HG03103 (cell line): ENCODE measurements around the gene CCIN.
"Not testable (repeated sequence)": the region's sequence is repeated elsewhere in the genome, so short reads cannot be mapped to it uniquely, and the experiment has no call there.

Source experiments
- ATAC-seq: cut with Tn5 transposase; IDR thresholded peaks from one replicate; pipeline ENCODE4 v1.9.1; 2021; ENCODE audit warnings: low read depth; ENCODE audit not compliant: unreplicated experiment

CCIN gene

DNA sequence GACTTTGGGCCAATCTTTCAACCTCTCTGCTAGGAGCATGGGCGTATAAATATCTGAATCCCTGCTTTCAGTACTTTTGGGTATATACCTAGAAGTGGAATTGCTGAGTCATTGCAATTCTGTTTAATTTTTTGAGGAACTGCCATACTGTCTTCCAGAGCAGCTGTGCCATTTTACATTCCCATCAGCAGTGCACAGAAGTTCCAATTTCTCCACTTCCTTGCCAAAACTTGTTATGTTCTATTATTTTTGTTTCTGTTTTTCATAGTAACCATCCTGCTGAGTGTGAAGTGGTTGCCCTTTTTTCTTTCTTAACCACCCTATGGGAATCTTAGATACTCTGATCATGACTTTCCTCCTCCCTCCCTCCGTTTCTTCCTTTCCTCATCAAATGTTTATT lies 11.1 kb upstream of the CCIN start:
- no peak for ATAC-seq

DNA sequence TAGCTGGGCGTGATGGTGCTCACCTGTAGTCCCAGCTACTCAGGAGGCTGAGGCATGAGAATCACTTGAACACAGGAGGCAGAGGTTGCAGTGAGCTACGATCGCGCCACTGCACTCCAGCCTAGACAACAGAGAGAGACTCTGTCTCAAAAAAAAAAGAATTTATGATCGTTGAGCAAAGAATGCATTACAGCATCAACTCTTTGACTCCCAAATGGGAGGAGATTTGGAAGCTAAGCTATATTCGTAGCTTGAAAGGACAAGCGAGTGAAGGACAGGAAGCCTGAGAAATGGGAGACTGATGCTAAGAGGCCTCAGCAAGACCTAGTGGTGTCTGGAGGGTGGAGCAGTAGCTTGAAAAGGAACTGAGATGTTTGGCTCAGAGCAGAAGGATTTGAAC lies 10.3 kb upstream of the CCIN start:
- no peak for ATAC-seq

DNA sequence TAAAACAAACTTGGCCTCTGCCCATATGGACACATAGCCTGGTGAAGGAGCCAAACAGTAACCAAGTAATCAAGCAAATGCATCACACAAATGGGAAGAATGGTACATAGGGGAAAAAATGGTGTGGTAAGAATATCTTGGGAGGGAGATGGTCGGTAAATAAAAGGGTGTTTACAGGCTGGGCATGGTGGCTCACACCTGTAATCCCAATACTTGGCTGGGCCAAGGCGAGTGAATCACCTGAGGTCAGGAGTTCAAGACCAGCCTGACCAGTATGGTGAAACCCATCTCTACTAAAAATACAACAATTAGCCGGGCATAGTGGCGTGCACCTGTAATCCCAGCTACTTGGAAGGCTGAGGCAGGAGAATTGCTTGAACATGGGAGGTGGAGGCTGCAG lies 9.7 kb upstream of the CCIN start:
- ATAC-seq: not testable (repeated sequence)

DNA sequence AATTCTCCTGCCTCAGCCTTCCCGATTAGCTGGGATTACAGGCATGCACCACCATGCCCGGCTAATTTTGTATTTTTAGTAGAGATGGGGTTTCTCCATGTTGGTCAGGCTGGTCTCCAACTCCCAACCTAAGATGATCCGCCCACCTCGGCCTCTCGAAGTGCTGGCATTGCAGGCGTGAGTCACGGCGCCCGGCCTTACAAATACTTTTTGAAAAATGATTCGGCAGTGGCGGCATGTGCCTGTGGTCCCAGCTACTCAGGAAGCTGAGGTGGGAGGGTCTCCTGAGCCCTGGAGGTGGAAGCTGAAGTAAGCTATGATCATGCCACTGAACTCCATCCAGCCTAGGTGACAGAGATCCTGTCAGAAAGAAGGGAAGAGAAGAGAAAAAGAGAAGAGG lies 9.1 kb upstream of the CCIN start:
- ATAC-seq: not testable (repeated sequence)

DNA sequence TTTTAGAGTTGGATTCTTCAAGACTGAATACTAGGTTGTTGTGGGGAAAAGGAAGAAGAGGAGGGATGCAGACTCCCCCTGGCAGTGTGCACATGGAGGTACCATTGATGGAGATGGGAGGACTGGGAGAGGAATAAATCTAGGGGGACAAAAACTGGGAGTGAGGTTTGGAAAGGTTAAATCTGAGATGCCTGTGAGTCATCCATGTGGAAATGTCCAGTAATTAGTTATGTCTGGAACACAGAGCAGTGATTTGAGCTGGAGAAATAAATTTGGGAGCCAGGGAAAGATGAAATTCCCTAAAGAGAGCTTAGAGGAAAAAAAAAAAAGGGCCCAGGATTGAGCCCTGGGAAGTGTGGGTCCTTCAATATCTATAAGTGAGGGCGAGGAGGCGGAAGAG lies 8.0 kb upstream of the CCIN start:
- no peak for ATAC-seq

DNA sequence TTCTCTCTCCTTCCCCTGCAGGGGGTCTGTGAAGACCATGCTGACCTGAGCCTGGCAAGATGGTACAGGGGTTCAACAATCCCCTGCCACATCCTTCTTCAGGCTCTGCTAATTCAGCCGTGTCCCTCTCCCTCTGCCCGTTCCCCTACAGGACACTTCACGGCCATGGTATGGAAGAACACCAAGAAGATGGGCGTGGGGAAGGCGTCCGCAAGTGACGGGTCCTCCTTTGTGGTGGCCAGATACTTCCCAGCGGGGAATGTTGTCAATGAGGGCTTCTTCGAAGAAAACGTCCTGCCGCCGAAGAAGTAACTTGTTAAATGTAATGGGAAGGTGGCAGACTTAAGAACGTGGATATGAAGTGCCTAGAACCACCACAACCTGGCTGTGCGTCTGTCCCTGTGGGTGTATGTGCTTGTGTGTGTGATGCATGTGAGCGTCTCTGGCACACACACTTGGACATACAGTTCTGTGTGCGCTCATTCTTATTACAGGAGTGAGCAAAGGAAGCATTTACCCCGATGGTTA lies 6.9 kb upstream of the CCIN start:
- ATAC-seq: no peak

DNA sequence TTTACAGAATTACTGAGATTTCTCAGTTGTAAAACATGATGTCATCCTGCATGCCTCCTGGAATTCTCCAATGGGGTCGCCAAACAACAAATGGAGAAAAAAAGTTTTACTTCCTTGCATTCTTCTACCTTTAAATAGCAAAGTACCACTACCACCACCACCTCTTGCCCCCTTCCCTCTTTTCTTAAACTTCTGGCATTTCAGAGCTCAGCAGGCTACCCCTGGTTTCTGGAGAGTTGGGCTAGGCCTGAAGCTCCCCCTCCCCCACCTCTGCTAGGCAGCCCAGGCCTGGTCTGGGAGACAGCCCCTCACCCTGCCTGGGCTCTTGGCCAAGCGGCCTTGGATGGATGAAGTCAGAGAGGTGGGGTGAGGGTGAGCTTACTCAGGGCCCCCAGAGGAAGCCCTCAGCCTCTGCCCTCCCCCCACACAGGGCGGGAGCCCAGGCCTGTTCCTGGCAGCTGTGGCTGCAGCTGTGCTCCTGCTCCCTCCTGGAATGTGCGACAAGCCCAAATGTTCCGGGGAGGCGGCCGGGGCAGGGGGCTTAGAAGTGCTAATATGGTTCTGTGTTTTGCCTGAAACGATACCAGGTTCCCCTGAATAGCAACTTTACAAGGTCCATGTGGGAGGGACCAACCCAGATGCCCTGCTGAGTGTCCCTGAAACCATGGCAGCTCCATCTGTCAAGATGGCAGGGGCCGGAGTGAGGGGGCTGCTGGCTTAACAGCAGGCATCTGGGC lies 6.0 kb upstream of the CCIN start:
- no peak for ATAC-seq

DNA sequence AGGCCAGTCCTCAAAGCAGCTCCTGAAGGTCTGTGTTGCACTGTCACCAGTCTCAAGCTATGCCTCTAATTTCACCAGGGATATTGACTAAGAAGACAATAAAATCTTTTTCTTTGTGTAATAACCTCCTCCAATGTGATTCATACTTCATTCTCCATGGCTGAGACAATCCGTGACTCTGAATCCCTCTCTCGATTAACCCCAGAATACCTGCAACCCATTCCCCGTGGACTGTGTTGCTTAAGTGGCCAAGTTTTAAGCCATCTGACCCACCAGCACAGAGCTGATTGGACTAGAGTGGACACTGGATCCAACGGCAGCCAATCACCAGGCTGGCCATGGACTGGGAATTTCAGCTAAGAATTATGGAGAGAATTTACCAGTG lies 5.4 kb upstream of the CCIN start:
- ATAC-seq: no peak

DNA sequence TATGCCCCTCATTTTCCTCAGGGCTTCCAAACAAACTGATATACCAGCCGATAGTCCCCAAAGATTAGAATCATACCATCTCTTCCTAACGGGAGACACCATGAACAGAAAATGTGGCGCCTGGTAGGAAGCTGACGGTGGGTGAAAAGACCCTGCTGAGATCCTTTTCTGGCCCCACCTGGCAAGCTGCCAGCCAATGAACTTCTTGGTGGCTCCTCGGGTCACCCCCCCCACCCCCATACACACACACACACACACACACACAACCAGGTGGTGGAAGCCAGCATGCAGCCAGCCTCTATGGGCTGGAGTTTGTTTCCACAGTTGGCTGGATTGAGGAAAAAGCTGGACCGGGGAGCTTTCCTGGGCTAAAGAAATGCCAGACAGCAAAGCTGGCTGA lies 4.8 kb upstream of the CCIN start:
- no peak for ATAC-seq

DNA sequence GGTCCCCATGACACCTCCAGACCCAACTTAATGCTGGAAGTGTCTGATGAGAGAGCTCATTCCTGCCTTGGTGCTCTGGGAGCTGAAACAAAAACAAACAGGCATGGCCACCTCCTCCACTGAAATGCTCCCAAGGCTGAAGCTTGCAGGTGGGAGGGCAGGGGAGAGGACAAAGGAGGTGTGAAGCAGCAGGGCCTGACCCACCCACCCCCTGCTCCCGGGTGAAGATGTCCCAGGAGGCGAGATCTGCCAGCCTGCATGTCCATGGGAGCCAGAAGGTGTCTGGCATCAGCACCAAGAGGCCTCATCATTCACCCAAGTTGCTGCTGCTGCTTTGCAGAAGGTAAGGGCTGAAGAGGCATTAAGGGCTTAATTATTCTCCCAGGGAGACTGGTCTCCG lies 4.2 kb upstream of the CCIN start:
- no peak for ATAC-seq

DNA sequence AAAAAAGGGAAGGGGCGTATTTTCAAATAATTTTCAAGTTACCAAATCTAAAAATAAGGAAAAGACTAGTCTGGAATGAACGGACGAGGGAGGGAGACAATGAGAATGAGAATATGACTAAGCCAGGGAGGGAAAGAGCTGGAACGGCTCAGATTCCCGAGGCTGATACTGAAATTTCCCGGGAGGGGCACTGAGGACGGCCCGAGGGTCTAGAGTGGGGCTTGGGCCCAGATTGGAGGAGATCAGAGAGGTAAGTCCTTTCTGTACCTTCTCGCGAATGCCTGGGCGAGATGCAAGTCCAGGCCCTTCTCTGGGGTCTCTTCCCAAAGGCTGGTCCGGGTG lies 3.4 kb upstream of the CCIN start:
- ATAC-seq: no peak

DNA sequence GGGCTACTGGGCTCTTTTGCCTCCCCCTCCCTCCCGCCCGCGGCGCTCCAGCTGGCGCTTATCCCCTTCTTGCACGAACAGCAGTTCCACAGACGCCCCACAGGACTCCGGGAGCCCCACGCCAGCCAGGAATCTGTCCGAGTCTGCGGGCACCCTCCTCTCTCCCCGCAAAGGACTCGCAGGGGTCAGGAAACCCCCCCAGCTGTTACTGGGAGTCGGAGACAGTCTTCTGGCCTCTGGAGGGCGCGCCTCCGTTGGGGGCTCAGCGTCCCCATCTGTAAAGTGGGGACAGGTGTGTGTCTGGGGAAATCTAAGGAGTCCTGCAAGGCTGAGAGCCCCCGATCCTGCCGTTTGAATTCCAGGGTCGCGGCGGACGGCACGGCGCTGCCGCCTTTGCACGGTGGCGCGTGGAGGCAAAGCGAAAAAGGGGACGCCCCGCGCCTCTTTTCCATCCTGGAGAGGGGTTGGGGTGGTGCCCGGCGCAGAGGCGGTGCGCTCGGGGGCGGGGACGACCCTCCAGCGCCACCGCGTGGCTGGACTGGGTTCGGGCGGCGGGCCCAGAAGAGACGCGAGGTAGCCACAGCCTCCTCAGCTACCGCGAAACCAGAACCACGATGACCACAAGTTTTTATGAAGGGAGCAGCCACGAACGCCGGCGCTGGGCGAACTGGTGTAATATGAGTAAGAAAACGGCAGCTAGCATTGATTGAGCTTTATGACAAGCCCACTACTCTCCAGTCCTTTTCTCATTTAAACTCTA lies 2.8 kb upstream of the CCIN start:
- ATAC-seq: peak; percentile 91

DNA sequence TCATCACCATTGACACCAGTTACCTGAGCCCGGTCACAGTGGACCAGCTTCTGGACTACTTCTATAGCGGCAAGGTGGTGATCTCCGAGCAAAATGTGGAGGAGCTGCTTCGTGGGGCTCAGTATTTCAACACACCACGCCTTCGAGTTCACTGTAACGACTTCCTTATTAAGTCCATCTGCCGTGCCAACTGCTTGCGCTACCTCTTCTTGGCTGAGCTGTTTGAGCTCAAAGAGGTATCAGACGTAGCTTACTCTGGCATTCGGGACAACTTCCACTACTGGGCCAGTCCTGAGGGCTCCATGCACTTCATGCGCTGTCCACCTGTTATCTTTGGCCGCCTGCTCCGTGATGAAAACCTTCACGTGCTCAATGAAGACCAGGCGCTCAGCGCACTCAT lies 520 bp downstream of the CCIN start:
- ATAC-seq: no peak

DNA sequence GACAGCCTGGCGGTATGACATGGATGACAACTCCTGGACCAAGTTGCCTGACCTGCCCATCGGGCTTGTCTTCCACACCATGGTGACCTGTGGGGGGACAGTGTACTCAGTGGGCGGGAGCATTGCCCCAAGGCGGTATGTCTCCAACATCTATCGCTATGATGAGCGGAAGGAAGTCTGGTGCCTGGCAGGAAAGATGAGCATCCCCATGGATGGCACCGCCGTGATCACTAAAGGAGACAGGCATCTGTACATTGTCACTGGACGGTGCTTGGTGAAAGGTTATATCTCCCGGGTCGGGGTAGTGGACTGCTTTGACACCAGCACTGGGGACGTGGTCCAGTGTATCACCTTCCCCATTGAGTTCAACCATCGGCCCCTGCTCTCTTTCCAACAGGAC lies 1.3 kb downstream of the CCIN start:
- no peak for ATAC-seq

DNA sequence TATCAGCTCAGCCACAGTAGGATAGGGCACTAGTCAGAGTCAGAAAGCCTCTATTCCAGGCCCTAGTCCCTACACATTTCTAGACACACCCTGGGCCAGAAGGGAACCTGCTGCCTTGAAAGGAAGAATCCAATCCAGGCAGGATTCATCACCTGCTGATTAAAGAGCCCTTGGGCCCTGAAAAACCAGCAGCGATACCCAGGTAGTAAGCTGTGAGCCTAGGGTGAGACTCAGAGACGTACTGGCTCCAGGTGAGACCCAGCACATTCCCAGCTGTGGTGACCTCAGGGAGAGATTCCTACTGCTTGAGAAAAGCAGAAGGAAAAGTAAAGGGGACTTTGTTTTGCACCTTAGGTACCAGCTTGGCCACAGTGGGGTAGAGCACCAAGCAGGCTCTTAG lies 4.7 kb downstream of the CCIN start:
- ATAC-seq: no peak

DNA sequence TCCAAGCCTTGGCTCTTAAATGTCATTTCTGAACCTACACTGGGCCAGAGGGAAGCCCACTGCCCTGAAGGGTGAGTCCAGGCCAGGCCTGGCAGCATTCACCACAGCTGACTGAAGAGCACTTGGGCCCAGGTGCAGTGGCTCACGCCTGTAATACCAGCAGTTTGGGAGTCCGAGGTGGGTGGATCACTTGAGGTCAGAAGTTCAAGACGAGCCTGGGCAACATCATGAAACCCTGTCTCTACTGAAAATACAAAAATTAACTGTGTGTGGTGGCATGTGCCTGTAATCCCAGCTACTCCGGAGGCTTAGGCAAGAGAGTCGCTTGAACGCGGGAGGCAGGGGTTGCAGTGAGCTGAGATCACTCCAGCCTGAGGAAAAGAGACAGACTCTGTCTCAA lies 5.1 kb downstream of the CCIN start:
- no peak for ATAC-seq

DNA sequence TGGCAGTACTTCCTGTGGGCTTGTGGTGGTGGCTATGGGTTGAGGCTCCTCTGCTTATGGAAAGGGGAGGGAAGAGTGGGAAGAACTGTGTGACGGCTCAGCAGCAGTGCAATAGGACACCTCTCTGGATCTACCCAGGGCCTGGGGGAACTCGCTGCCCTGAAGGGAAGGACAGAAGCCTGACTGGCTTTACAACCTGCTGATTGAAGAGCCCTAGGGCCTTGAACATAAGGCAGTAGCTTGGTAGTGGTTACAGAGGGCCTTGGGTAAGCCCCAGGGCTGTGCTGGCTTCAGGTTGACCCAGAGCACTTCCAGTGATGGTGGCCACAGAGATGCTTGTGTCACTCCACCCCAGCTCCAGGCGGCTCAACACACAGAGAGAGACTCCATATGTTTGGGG lies 5.5 kb downstream of the CCIN start:
- no peak for ATAC-seq

DNA sequence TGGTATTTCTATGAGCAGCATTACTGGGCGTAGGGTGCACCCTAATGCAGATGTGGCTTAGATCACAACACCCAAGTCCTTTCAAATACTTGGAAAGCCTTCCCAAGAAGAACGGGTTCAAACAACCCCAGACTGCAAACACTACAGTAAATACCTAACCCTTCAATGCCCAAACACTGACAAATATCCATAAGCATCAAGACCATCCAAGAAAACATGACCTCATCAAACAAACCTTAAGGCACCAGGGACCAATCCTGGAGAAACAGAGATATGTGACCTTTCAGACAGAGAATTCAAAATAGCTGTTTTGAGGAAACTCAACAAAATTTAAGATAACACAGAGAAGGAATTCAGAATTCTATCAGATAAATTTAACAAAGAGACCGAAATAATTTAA lies 6.0 kb downstream of the CCIN start:
- ATAC-seq: not testable (repeated sequence)

DNA sequence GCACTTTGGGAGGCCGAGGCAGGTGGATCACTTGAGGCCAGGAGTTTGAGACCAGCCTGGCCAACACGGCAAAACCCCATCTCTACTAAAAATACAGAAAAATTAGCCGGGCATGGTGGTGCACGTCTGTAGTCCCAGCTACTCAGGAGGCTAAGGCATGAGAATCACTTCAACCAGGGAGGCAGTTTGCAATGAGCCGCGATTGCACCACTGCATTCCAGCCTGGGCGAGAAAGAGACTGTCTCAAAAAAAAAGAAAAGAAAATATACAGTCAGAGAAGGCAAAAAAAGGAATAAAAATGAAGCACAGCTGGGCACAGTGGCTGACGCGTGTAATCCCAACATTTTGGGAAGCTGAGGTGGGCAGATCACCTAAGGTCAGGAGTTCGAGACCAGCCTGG lies 7.3 kb downstream of the CCIN start:
- ATAC-seq: not testable (repeated sequence)

DNA sequence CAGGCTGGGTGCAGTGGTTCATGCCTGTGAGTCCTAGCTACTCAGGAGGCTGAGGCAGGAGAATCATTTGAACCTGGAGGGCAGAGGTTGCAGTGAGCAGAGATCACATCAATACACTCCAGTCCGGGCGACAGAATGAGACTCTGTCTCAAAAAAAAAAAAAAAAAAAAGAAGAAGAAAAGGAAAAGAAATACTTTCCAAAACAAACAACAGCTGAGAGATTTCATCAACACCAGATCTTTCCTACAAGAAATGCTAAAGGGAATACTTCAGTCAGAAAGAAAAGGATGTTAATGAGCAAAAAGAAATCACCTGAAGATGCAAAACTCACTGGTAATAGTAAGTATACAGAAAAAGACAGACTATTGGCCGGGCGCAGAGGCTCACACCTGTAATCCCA lies 8.4 kb downstream of the CCIN start:
- ATAC-seq: no peak

DNA sequence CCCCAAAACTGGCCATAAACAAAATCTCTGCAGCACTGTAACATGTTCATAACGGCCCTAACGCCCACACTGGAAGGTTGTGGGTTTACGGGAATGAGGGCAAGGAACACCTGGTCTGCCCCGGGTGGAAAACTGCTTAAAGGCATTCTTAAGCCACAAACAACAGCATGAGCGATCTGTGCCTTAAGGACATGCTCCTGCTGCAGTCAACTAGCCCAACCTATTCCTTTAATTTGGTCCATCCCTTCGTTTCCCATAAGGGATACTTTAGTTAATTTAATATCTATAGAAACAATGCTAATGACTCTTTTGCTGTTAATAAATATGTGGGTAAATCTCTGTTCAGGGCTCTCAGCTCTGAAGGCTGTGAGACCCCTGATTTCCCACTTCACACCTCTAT lies 11.1 kb downstream of the CCIN start:
- ATAC-seq: not testable (repeated sequence)

DNA sequence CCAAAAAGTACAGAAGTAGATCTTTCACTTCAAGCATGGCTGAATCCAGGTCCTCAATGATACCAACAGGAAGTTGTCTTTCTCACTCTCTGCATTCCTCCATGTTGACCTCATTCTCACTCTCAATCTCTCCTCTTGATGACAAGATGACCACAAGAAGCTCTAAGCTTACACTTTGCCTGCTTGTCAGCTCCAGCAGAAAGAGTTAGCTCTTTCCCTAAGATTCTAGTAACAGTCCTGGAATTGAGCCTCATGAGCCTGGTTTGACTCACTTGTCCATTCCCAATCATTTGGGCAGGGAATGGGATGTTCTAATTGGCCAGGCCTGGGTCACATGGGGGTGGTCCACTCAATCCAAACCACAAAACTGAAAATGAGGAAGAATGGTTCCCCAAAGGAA lies 18.2 kb downstream of the CCIN start:
- no peak for ATAC-seq
